CD4-positive, CD25-positive, alpha-beta regulatory T cell (primary cell): ENCODE results near the gene EVA1C. TPM values are rescaled to one million over a fixed set of nuclear protein-coding genes. Genes with fewer than 3 reads are reported as not detected.
"Not testable (repeated sequence)": the region's sequence is repeated elsewhere in the genome, so short reads cannot be mapped to it uniquely, and the experiment has no call there.

Experiments used
- ATAC-seq, 2 donors: fragments of 150-1000 bp; cut with Tn5 transposase; one replicate each; pipeline ENCODE4 v1.10.0; 2021; ENCODE audit warnings: low read depth in 2 of 2, moderate number of reproducible peaks in 2 of 2, moderate library complexity in 1 of 2
- DNase-seq, 3 donors: peaks; one replicate each; pipeline versions ENCODE4 v3.0.0 to v3.0.0-alpha.2; 2012 to 2022; ENCODE audit warnings: mixed read lengths in 1 of 3
- H3K27ac ChIP-seq: one replicate; pipeline ENCODE4 v1.7.0; 2013; ENCODE audit warnings: mild to moderate bottlenecking, low read length; ENCODE audit not compliant: insufficient read depth, poor library complexity, severe bottlenecking
- H3K27me3 ChIP-seq: one replicate; pipeline ENCODE4 v1.7.0; 2013; ENCODE audit warnings: low read length; ENCODE audit not compliant: control insufficient read depth, insufficient read depth
- H3K36me3 ChIP-seq: one replicate; pipeline ENCODE4 v1.7.0; 2013; ENCODE audit warnings: mild to moderate bottlenecking, low read length, moderate library complexity; ENCODE audit not compliant: control insufficient read depth, insufficient read depth
- H3K4me1 ChIP-seq: 2 replicates; pipeline ENCODE4 v1.7.0; 2013; ENCODE audit warnings: mild to moderate bottlenecking, low read length; ENCODE audit not compliant: insufficient read depth, control insufficient read depth, poor library complexity, severe bottlenecking
- H3K4me3 ChIP-seq: one replicate; pipeline ENCODE4 v1.7.0; 2013; ENCODE audit warnings: low read depth, mild to moderate bottlenecking, low read length, moderate library complexity
- H3K9me3 ChIP-seq, 2 experiments: 1 replicate in 1 of 2; 2 replicates in 1 of 2; pipeline ENCODE4 v1.7.0; 2013; ENCODE audit warnings: low read length in 2 of 2, mild to moderate bottlenecking in 1 of 2, moderate library complexity in 1 of 2; ENCODE audit not compliant: control insufficient read depth in 2 of 2
- H3K27ac Mint-ChIP-seq, 3 donors: one replicate each; pipeline ENCODE4 v1.8.0; 2020 to 2022; ENCODE audit warnings: mild to moderate bottlenecking in 3 of 3, mixed read lengths in 3 of 3, moderate library complexity in 2 of 3
- H3K27me3 Mint-ChIP-seq: one replicate; pipeline ENCODE4 v1.8.0; 2022; ENCODE audit warnings: mild to moderate bottlenecking, mixed read lengths
- H3K36me3 Mint-ChIP-seq: one replicate; pipeline ENCODE4 v1.8.0; 2020; ENCODE audit warnings: mixed read lengths
- H3K4me1 Mint-ChIP-seq, 4 donors: one replicate each; pipeline ENCODE4 v1.8.0; 2020 to 2022; ENCODE audit warnings: mixed read lengths in 4 of 4, mild to moderate bottlenecking in 1 of 4
- H3K4me3 Mint-ChIP-seq, 4 donors: one replicate each; pipeline ENCODE4 v1.8.0; 2020 to 2022; ENCODE audit warnings: mild to moderate bottlenecking in 4 of 4, mixed read lengths in 4 of 4, moderate library complexity in 3 of 4
- H3K9me3 Mint-ChIP-seq, 7 donors: one replicate each; pipeline ENCODE4 v1.8.0; 2020 to 2022; ENCODE audit warnings: mixed read lengths in 7 of 7, mild to moderate bottlenecking in 3 of 7, moderate library complexity in 2 of 7
- polyA plus RNA-seq, 4 donors: library from polyadenylated mRNA; unstranded; fragments of 300-500 nt; fragmentation: Illumina TruSeq; gene quantifications; one replicate each; pipeline ENCODE4 v1.2.3, GENCODE V29; 2021
- total RNA-seq: library from RNA; stranded (reverse); gene quantifications from one replicate; pipeline ENCODE4 v1.2.3, GENCODE V29; 2022

EVA1C gene, protein sequence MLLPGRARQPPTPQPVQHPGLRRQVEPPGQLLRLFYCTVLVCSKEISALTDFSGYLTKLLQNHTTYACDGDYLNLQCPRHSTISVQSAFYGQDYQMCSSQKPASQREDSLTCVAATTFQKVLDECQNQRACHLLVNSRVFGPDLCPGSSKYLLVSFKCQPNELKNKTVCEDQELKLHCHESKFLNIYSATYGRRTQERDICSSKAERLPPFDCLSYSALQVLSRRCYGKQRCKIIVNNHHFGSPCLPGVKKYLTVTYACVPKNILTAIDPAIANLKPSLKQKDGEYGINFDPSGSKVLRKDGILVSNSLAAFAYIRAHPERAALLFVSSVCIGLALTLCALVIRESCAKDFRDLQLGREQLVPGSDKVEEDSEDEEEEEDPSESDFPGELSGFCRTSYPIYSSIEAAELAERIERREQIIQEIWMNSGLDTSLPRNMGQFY
- total RNA-seq (8.3 TPM), polyA plus RNA-seq (10 to 100 TPM in 2 of 4 donors, 1 to 10 TPM in 2; 6.0 to 10.8 (median 8.9) TPM)

DNA sequence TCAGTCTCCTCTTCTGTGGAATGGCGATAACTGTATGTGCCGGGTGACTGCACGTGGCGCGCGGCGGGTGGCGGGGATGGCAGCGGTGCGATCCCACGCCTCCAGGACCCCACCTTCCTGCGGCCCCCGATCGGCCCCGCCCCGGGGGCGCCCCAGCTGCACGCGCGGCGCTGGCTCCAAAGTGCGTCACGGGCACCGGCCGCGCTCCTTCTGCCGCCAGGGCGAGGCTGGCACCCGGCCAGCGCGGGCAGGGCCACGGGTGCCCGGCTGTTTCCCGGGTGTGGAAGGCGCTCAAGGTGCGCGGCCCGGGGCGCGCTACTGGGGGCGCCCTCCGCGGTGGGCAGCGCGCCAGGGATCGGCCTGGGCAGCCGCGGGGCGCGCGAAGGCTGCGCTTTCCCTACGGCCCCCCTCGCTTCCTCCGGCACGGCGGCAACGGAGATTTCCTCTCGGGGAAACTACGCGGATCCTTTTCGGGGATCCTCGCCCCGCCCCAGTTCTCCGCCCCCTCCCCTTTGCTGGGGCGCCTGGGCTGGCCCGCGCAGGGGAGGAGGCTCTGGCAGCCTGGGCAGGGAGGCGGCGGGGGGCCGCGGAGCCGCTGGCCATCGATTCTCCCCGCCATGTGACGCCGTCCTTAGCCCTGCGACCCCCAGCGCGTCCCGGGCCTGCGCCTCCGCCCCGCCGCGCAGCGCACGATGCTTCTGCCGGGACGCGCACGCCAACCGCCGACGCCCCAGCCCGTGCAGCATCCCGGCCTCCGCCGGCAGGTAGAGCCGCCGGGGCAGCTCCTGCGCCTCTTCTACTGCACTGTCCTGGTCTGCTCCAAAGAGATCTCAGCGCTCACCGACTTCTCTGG is at the start of gene EVA1C:
EVA1C (plus strand) TSS at position 545 of the 853 bp plus-strand sequence; CDS start at position 693, 148 bp downstream.
- H3K9me3 Mint-ChIP-seq: no peaks in the 10 kb centered on the region
- no peaks in the 10 kb centered on the region for H3K36me3 ChIP-seq
- no peaks in the 10 kb centered on the region for H3K27me3 ChIP-seq
- peak within 1 kb of the TSS; percentile 85 for H3K27ac ChIP-seq
- peak within 1 kb of the TSS; percentile 95 to 97 (median 97) for H3K4me3 Mint-ChIP-seq
- ATAC-seq (peak; percentile 57), DNase-seq (peak; percentile 59 to 74 (median 71))
- H3K9me3 ChIP-seq: no peaks in the 10 kb centered on the region
- H3K4me1 Mint-ChIP-seq: peaks cover 9 to 41% (median 30%) of the 10 kb centered on the region in 4 donors
- H3K27ac Mint-ChIP-seq: peak within 1 kb of the TSS; percentile 85 to 94 (median 91)
- H3K4me3 ChIP-seq: peak within 1 kb of the TSS; percentile 57
- peaks cover 5% of the 10 kb centered on the region for H3K27me3 Mint-ChIP-seq
- peaks cover 18% of the 10 kb centered on the region for H3K4me1 ChIP-seq
- no peaks in the 10 kb centered on the region for H3K36me3 Mint-ChIP-seq

DNA sequence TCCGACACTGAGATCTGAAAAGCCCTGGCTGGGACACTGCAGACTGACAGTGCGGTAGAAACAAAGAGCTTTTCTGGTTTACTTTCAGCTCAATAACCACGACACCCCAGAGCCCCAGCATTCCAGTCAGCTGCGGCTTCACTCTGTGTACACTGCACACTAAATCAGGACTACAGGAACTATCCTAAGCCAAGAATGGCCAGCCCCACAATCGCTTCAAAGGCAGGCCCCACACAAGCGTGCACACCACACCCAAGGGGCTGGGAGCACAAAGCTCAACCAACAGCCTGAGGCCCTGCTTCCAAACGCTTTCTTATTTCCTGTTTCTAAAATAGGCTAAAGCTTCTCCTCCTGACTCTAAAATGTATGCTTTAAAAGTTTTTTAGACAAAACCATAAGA is 48.1 kb upstream of the EVA1C start:
- no peak for DNase-seq
- ATAC-seq: no peak
- H3K27me3 Mint-ChIP-seq: no peaks in the 10 kb centered on the region
- H3K4me3 Mint-ChIP-seq: no peak overlapping the region
- Histone ChIP-seq H3K36me3 (peaks cover 85% of the 10 kb centered on the region), H3K4me1 (no peaks in the 10 kb centered on the region), H3K9me3 (no peaks in the 10 kb centered on the region), H3K27me3 (no peaks in the 10 kb centered on the region), H3K27ac (no peak overlapping the region), H3K4me3 (no peak overlapping the region)
- H3K4me1 Mint-ChIP-seq: peaks cover 0 to 2% (median 0%) of the 10 kb centered on the region in 4 donors
- peaks cover 66% of the 10 kb centered on the region for H3K36me3 Mint-ChIP-seq
- H3K9me3 Mint-ChIP-seq: peaks cover 0 to 2% (median 0%) of the 10 kb centered on the region in 7 donors
- H3K27ac Mint-ChIP-seq: no peak overlapping the region

DNA sequence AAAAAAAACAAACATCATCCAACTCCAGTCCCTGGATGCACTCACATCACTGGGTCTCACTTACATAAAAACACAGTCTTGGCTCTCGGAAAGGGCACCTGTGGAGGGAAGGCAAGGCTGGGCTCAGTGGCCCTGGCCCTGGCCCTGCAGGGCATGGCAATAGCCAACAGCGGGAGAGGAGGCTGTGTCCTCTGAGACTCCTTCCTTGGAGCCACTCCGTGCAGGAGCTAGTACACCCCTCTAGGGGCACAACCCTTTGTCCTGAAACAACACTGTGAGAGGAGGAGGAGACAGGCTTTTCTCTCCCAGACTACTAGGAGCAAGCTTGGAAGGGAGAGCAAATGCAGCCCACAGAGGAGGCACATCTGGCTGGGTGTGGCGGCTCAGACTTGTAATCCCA is 47.7 kb upstream of the EVA1C start:
- Histone ChIP-seq H3K27me3 (no peaks in the 10 kb centered on the region), H3K4me1 (no peaks in the 10 kb centered on the region), H3K36me3 (peaks cover 82% of the 10 kb centered on the region), H3K27ac (no peak overlapping the region), H3K4me3 (no peak overlapping the region), H3K9me3 (no peaks in the 10 kb centered on the region)
- peaks cover 0 to 2% (median 0%) of the 10 kb centered on the region in 7 donors for H3K9me3 Mint-ChIP-seq
- no peaks in the 10 kb centered on the region for H3K27me3 Mint-ChIP-seq
- H3K27ac Mint-ChIP-seq: no peak overlapping the region
- H3K4me3 Mint-ChIP-seq: no peak overlapping the region
- peaks cover 0 to 2% (median 0%) of the 10 kb centered on the region in 4 donors for H3K4me1 Mint-ChIP-seq
- no peak for DNase-seq
- H3K36me3 Mint-ChIP-seq: peaks cover 70% of the 10 kb centered on the region
- ATAC-seq: no peak

DNA sequence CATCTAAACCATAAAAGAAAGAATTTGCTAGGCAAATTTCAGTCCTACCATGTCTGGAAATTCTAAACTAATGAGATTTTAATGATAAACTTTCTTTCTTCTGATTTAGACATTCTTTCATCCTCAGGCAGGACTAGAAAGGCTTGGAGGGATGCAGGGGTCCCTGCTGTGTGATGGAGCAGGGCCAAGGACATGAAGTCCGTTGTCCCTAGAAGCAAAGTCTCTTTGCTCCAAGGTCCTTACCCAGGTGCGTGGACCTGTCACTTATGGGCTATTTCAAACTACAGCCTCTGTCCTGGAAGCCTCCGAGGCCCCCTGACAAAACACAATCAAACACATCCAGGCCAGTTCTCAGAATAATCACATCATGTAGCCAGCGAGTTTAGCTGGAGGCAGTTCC is 46.3 kb upstream of the EVA1C start:
- no peak overlapping the region for H3K27ac ChIP-seq
- H3K36me3 ChIP-seq: peaks cover 81% of the 10 kb centered on the region
- Mint-ChIP-seq H3K27ac (no peak overlapping the region), H3K4me3 (no peak overlapping the region), H3K9me3 (peaks cover 0 to 2% (median 0%) of the 10 kb centered on the region in 7 donors), H3K36me3 (peaks cover 69% of the 10 kb centered on the region), H3K4me1 (peaks cover 0 to 2% (median 0%) of the 10 kb centered on the region in 4 donors), H3K27me3 (no peaks in the 10 kb centered on the region)
- no peaks in the 10 kb centered on the region for H3K27me3 ChIP-seq
- H3K4me3 ChIP-seq: no peak overlapping the region
- DNase-seq: no peak
- no peaks in the 10 kb centered on the region for H3K9me3 ChIP-seq
- no peak for ATAC-seq
- no peaks in the 10 kb centered on the region for H3K4me1 ChIP-seq

DNA sequence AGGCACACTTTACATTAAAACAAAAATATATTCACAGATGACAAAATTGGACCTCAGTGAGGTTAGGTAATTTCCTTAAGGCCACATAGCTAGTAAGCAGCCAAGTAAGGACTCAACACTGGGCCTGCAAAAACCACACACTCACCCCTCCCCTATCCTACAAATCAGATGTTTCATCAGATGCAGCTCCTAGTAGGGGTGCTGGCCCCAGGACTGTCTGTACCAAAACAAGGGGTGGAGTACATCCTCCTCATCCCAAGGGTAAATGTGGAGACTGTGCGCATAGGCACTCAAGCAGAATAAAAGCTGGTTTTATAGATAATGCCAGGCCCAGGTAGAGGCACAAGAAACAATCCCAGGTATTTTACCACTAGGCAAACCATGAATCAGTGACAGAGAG is 45.3 kb upstream of the EVA1C start:
- ATAC-seq (no peak), DNase-seq (no peak)
- peak overlapping the region in 1 of 3 donors; percentile 56 for H3K27ac Mint-ChIP-seq
- H3K27me3 Mint-ChIP-seq: no peaks in the 10 kb centered on the region
- peaks cover 0 to 2% (median 0%) of the 10 kb centered on the region in 7 donors for H3K9me3 Mint-ChIP-seq
- H3K4me3 ChIP-seq: no peak overlapping the region
- H3K9me3 ChIP-seq: no peaks in the 10 kb centered on the region
- no peaks in the 10 kb centered on the region for H3K4me1 ChIP-seq
- H3K36me3 Mint-ChIP-seq: peaks cover 68% of the 10 kb centered on the region
- H3K36me3 ChIP-seq: peaks cover 80% of the 10 kb centered on the region
- no peak overlapping the region for H3K27ac ChIP-seq
- no peak overlapping the region for H3K4me3 Mint-ChIP-seq
- peaks cover 0 to 2% (median 0%) of the 10 kb centered on the region in 4 donors for H3K4me1 Mint-ChIP-seq
- no peaks in the 10 kb centered on the region for H3K27me3 ChIP-seq

DNA sequence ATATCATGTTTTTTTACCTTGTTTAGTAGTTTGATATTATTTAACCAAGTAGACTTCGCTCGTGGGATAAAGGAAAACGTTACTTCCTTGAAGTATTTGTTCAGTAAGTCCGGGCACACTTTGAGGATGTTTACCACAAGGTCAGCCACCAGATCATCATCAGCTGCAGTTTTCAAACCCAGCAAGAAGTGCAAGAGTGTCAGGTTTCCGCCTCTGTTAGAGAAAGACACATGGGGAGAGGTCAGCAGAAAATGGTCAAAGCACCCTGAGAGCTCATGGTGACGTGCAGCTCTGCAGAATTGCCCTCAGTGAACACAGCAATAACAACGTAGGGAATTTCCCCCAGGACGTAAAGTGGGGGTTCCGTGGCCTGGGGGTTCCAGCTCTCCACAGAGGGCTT is 44.1 kb upstream of the EVA1C start:
- no peak overlapping the region for H3K27ac ChIP-seq
- DNase-seq: no peak
- peaks cover 78% of the 10 kb centered on the region for H3K36me3 ChIP-seq
- Mint-ChIP-seq H3K27me3 (no peaks in the 10 kb centered on the region), H3K36me3 (peaks cover 70% of the 10 kb centered on the region), H3K4me3 (no peak overlapping the region), H3K4me1 (peaks cover 0 to 2% (median 0%) of the 10 kb centered on the region in 4 donors), H3K27ac (no peak overlapping the region), H3K9me3 (peaks cover 0 to 2% (median 0%) of the 10 kb centered on the region in 7 donors)
- no peak overlapping the region for H3K4me3 ChIP-seq
- H3K27me3 ChIP-seq: no peaks in the 10 kb centered on the region
- no peaks in the 10 kb centered on the region for H3K9me3 ChIP-seq
- H3K4me1 ChIP-seq: no peaks in the 10 kb centered on the region
- no peak for ATAC-seq

DNA sequence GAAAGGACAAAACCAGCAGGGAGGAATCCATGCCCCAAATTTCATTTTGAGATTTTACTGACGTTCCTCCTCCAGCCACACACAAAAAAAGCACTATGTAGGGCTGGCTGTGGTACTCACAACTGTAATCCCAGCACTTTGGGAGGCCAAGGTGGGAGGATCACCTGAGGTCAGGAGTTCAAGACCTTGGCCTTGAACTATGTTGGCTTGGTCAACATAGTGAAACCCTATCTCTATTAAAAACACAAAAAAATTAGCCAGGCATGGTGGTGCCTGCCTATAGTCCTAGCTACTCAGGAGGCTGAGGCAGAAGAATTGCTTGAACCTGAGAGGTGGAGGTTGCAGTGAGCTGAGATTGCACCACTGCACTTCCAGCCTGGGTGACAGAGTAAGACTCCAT is 43.5 kb upstream of the EVA1C start:
- H3K4me3 Mint-ChIP-seq, H3K27me3 Mint-ChIP-seq, DNase-seq, H3K27ac Mint-ChIP-seq, H3K4me3 ChIP-seq, H3K4me1 Mint-ChIP-seq, H3K9me3 ChIP-seq, H3K27me3 ChIP-seq, ATAC-seq, H3K4me1 ChIP-seq, H3K27ac ChIP-seq, H3K9me3 Mint-ChIP-seq: not testable (repeated sequence)
- peaks cover 76% of the 10 kb centered on the region for H3K36me3 ChIP-seq
- H3K36me3 Mint-ChIP-seq: peaks cover 70% of the 10 kb centered on the region
